DOHH2 (cell line): ENCODE measurements around the gene TGFBR2.

Experiments
- H3F3A ChIP-seq: fragments of 200-600 bp; sonication (generic), shearing (Covaris generic); 2 replicates; pipeline ENCODE4 v1.6.0; 2016; ENCODE audit warnings: antibody characterized with exemption, mild to moderate bottlenecking; ENCODE audit not compliant: control insufficient read depth, insufficient read depth
- H3K27ac ChIP-seq: fragments of 200-600 bp; sonication (generic); 2 replicates; pipeline ENCODE4 v1.5.1; 2014; ENCODE audit warnings: low read depth, mild to moderate bottlenecking, low read length, moderate library complexity
- H3K27me3 ChIP-seq: fragments of 200-600 bp; sonication (generic); 2 replicates; pipeline ENCODE4 v1.6.1; 2014; ENCODE audit warnings: mild to moderate bottlenecking, low read length, mixed read lengths; ENCODE audit not compliant: control insufficient read depth
- H3K36me3 ChIP-seq: fragments of 200-600 bp; sonication (generic); 2 replicates; pipeline ENCODE4 v1.6.1; 2014; ENCODE audit warnings: mild to moderate bottlenecking, low read length, moderate library complexity, mixed read lengths; ENCODE audit not compliant: control insufficient read depth
- H3K4me1 ChIP-seq: fragments of 200-600 bp; sonication (generic); 2 replicates; pipeline ENCODE4 v1.6.1; 2014; ENCODE audit warnings: mild to moderate bottlenecking, low read length, mixed read lengths; ENCODE audit not compliant: control insufficient read depth
- H3K4me2 ChIP-seq: fragments of 200-600 bp; sonication (generic); 2 replicates; pipeline ENCODE4 v1.6.0; 2014; ENCODE audit warnings: mild to moderate bottlenecking, low read length, moderate library complexity
- H3K4me3 ChIP-seq: fragments of 200-600 bp; sonication (generic); 2 replicates; pipeline ENCODE4 v1.5.1; 2014; ENCODE audit warnings: mild to moderate bottlenecking, low read length, mixed read lengths
- H3K79me2 ChIP-seq: fragments of 200-600 bp; sonication (generic); 2 replicates; pipeline ENCODE4 v1.6.1; 2014; ENCODE audit warnings: mild to moderate bottlenecking, low read length, mixed read lengths; ENCODE audit not compliant: control insufficient read depth
- H3K9me2 ChIP-seq: fragments of 200-600 bp; sonication (generic); replicated peaks from 2 replicates; pipeline ENCODE4 v1.6.1; 2014; ENCODE audit warnings: mild to moderate bottlenecking, low read length, mixed read lengths; ENCODE audit not compliant: control insufficient read depth
- H3K9me3 ChIP-seq: fragments of 200-600 bp; sonication (generic); 2 replicates; pipeline ENCODE4 v1.6.1; 2014; ENCODE audit warnings: antibody characterized with exemption, low read length, mixed read lengths; ENCODE audit not compliant: control insufficient read depth, insufficient read depth
- H4K20me1 ChIP-seq: fragments of 200-600 bp; sonication (generic); 2 replicates; pipeline ENCODE4 v1.6.0; 2014; ENCODE audit warnings: low read depth, mild to moderate bottlenecking, antibody characterized with exemption, low read length, moderate library complexity; ENCODE audit not compliant: control insufficient read depth, insufficient read depth
- CTCF ChIP-seq: fragments of 200-600 bp; sonication (generic); IDR thresholded peaks from one replicate; pipeline ENCODE4 v1.5.1; 2014; ENCODE audit warnings: antibody characterized with exemption, mild to moderate bottlenecking, low read depth, low read length; ENCODE audit not compliant: poor library complexity, severe bottlenecking
- EZH2phosphoT487 ChIP-seq: fragments of 200-600 bp; sonication (generic); IDR thresholded peaks from 2 replicates; pipeline ENCODE4 v1.6.1; 2017; ENCODE audit warnings: borderline replicate concordance, mild to moderate bottlenecking, antibody characterized with exemption, low read length, moderate library complexity, mixed read lengths

Gene TGFBR2

GRCh38 chr3:30639937-30640336, 33.5 kb downstream of the TGFBR2 start:
- Histone ChIP-seq H4K20me1 (0 out of 2 replicates have a peak, but pooled peaks cover 9% of the 10 kb centered on the region), H3K9me3 (no peaks in the 10 kb centered on the region), H3F3A (peaks cover 34% of the 10 kb centered on the region), H3K4me3 (0 out of 2 replicates have a peak overlapping the region, but pooled peaks have one; percentile 7), H3K4me2 (peak overlapping the region; percentile 85), H3K79me2 (peaks cover 72% of the 10 kb centered on the region), H3K36me3 (peaks cover 3% of the 10 kb centered on the region; the same call in 1 of the 2 replicates), H3K27me3 (no peaks in the 10 kb centered on the region), H3K27ac (peak overlapping the region; percentile 87), H3K4me1 (peaks cover 100% of the 10 kb centered on the region), H3K9me2 (no peaks in the 10 kb centered on the region)
- TF ChIP-seq EZH2phosphoT487 (no peak), CTCF (no peak)

- Histone ChIP-seq H3K27me3 (no peaks in the 10 kb centered on the region), H3K36me3 (peaks cover 6% of the 10 kb centered on the region), H4K20me1 (0 out of 2 replicates have a peak, but pooled peaks cover 9% of the 10 kb centered on the region), H3K79me2 (peaks cover 63% of the 10 kb centered on the region), H3K9me3 (no peaks in the 10 kb centered on the region), H3F3A (peaks cover 35% of the 10 kb centered on the region), H3K4me3 (peak overlapping the region; percentile 60), H3K9me2 (no peaks in the 10 kb centered on the region), H3K4me1 (peaks cover 99% of the 10 kb centered on the region), H3K4me2 (peak overlapping the region; percentile 85), H3K27ac (peak overlapping the region; percentile 87)
- no peak for TF ChIP-seq EZH2phosphoT487
- TF ChIP-seq CTCF, result no peak
Measured at GRCh38 chr3:30640851-30641250, 34.5 kb downstream of the TGFBR2 start.

- Histone ChIP-seq H3K36me3 (peaks cover 14% of the 10 kb centered on the region), H3K79me2 (peaks cover 55% of the 10 kb centered on the region), H3K27ac (peak overlapping the region; percentile 87), H3K9me3 (no peaks in the 10 kb centered on the region), H3K4me3 (peak overlapping the region; percentile 60), H3K4me1 (peaks cover 99% of the 10 kb centered on the region), H3K4me2 (peak overlapping the region; percentile 85), H3K27me3 (no peaks in the 10 kb centered on the region), H4K20me1 (0 out of 2 replicates have a peak, but pooled peaks cover 9% of the 10 kb centered on the region), H3F3A (peaks cover 35% of the 10 kb centered on the region), H3K9me2 (no peaks in the 10 kb centered on the region)
- TF ChIP-seq EZH2phosphoT487 (no peak), CTCF (no peak)
Measured at GRCh38 chr3:30641416-30642251, 35.2 kb downstream of the TGFBR2 start.
